NCI-H2227 treated with DMSO at 0.1 percent for 48 hours (cell line): Measurements from ENCODE around the gene E2F1.

Source experiments
- DNase-seq: peaks from one replicate; lab custom pipeline; 2025; lab: John Stamatoyannopoulos, UW

The E2F1 gene, protein sequence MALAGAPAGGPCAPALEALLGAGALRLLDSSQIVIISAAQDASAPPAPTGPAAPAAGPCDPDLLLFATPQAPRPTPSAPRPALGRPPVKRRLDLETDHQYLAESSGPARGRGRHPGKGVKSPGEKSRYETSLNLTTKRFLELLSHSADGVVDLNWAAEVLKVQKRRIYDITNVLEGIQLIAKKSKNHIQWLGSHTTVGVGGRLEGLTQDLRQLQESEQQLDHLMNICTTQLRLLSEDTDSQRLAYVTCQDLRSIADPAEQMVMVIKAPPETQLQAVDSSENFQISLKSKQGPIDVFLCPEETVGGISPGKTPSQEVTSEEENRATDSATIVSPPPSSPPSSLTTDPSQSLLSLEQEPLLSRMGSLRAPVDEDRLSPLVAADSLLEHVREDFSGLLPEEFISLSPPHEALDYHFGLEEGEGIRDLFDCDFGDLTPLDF

DNA sequence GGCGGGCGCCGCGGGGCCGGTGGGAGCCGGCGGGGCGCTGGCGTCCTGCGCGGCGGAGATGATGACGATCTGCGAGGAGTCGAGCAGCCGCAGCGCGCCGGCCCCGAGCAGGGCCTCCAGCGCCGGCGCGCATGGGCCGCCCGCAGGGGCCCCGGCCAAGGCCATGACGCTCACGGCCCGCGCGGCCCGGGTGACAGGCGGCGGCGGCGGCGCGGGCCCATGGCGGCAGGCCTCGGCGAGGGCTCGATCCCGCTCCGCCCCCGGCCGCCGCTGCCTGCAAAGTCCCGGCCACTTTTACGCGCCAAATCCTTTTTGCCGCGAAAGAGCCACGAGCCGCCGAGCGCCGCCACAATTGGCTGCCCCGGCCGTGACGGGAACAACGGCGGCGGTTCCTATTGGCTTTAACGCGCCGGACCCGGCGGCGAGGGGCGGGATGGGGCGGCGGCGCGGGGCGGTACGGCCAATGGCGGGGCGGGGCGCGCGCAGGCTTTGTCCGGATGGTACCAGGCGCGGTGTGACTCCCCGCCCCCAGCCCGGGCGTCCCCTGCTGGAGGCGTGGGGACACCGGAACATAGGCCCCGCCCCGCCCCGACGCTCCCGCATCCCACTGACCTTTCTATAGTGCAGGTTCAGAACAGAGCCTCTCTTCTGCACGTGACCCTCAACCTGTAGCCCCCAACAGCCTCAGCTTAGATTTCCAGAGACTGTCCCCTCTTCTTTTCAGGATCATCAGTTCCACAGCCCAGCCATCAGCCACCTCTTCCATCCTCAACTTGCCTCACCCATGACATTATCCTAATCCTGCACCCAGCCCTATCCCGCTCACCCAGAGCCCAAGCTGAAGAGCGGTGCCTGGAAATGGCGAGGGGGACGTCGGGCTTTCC, at the start of gene E2F1:
Gene E2F1 (minus strand): TSS at position 286 of the 884 bp plus-strand sequence. CDS start 121 bp downstream, at position 165.
- peak; percentile 96 for DNase-seq

DNA sequence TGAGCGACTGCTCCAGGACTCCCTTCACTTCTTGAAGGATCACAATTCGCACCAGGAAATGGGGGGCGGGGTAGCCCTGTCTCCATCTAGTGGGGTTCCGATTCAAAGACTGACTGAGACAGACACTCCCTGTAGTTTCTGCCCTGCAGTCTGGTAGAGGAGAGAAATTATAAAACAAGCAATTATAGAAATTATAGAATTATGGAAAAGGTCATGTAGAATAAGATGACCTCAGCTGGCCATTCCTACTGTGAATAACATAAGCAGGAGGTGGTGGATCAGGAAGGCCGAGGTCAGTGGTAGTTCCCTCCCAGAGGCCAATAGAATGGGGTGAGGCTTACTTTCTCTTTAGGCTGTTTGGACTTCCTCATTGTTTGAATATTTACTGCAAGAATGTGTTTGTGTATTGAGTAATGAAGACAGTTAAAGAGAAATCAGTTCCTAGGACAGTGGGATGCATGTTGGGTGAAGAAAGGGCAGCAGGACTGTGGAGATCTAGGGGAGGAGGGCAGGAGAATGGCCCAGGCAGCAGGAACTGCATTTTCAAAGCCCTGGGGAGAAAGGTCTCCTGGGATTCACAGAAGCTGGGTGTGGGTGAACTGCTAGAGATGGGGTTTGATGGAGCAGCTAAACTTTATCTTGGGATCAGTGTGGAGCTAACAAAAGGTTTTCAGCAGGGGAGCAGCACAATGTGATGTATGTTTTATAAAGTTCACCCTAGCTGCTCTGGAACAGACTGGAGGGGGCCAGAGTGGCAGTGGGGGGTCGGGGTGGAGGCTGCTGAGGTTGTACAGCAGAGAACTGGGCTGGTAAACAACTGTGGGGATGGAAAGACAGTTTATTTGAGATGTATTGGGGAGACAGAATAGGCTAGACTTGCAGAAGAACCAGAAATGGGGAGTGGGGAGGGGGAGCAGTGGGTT, 47.7 kb upstream of the E2F1 start:
- DNase-seq: no peak

- peak; percentile 97 for DNase-seq
Measured at GRCh38 chr20:33732166-33732970, 46.2 kb upstream of the E2F1 start.

- DNase-seq: peak; percentile 97
Measured at GRCh38 chr20:33731693-33732165, 45.5 kb upstream of the E2F1 start, which contains the start of gene ZNF341. TSS of gene ZNF341 (plus strand) at chr20:33731996. CDS start at chr20:33732022, 26 bp downstream.

DNA sequence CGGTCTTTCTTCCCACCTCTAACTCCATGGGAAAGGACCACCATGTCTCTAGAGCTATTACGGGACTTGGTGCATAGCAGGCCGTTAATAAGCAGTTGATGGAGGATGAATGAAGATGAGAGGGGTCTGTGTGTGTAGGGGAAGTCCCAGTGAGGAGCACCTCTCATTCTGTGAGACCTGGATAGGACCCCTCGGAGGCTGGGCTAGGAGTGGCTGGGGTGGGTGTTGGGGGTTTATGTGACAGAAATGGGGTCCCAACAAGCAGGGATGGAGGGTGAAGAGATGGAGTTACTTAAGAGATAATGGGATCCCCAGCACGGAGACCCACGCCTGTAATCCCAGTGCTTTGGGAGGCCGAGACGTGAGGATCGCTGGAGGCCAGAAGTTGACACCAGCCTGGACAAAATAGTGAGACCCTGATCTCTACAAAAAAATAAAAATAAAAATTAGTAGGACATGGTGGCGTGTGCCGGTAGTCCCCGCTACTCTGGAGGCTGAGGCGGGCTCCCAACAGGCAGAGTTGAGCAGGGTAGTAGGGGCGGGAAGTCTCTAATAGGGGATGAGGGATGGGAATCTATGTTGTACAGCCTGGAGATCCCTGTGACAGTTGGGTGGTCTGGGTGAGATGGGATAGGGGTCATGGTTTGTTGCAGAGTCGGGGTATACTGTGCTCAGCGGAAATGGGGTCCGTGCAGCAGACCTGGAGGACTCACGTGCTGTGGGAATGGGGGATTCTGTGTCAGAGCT, 44.9 kb upstream of the E2F1 start:
- DNase-seq: no peak

DNA sequence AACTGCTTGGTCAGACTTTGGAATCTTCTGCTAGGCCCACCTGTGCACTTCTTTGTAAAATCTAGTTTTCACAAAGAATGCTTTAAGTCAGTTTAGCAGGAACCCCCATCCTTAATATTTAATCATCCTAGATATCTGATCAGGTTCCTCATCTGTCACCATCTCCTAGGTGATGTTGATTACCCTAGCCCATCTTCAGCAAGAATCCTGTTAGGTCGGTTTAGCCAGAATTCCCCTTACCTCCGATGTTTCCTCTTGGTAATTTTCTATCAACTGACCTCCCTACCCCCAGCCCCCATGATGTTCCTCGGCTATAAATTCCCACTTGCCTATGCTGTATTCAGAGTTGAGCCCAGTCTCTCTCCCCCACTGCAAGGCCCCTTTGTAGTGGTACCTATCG, 42.9 kb upstream of the E2F1 start:
- DNase-seq: no peak

GRCh38 chr20:33728463-33728862, 42.3 kb upstream of the E2F1 start:
- no peak for DNase-seq

- DNase-seq: no peak
Measured at GRCh38 chr20:33727806-33728205, 41.6 kb upstream of the E2F1 start.

DNA sequence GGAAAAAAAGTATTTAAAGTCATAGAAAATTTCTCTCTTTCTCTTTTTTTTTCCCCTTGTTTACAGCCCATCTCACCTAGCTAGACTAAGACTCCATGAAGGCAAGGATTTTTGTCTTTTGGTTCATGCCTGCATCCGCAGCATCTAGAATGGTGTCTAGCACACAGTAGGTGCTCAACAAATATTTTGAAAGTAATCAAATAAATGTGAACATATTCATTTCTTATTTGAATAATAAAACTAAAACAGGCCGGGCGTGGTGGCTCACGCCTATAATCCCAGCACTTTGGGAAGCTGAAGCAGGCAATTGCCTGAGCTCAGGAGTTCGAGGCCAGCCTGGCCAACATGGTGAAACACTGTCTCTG, 40.9 kb upstream of the E2F1 start:
- DNase-seq: no peak

DNA sequence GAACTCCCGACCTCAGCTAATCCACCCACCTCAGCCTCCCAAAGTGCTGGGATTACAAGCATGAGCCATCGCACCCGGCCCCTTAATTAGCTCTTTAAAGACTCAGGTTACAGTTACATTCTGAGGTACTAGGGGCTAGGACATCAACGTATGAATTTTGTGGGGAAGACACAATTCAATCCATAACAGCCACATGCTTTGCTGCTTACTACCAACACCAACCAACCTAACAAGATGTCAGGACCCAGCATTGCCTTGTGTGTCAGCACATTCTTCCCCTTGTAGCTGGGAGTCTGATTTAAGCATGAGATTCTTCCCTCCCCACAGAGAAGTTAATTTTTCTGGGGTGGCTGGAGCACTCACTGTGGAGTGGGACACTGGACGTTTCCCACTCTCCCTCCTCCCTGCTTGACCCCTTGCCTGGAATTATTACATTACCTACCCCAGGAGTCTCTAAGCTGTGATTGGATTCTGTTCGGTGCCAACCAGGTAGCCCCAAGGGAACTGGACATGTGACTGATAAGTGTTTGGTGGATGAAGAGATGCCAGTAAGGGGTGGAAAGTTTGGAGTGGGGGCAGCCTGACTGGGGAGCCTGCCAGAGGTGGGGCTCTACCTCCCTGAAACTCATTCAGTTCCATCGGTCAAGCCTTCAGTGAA, 39.6 kb upstream of the E2F1 start:
- DNase-seq: no peak

- no peak for DNase-seq
Measured at GRCh38 chr20:33724439-33725094, 38.4 kb upstream of the E2F1 start.

- DNase-seq: no peak
Measured at GRCh38 chr20:33721391-33722140, 35.4 kb upstream of the E2F1 start.

DNA sequence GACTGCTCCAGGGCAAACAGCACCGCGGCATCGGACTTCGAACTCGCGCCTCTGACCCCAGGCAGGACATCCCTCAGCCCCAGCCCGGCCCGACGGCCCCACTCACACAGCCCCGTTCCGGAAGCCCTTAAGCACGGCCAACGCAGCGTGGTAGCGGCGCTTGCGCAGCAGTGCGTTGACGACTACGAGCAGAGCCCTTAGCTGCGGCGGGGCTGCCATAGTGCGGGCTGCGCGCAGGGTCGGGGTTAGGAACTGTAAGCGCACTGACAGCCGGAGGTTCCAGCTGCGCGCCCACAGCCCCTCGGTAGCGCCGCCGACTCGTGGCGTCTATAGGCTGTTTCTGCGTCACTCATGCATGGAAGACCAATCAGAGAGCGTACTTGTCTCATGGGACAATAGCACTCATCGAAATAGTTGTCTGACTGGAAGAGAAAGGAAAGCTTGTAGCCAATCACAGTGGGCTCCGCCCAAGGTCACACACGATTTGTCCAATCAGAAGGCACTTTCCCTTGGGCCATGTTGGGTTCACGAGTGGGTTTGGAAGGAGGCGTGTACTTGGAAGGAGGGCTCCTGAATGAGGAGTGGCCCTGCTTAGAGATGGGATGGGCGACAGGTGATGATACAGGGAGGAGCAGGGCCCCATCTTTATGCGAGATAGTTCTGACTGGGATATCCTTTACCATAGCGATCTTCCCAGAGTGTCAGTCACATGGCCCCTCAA, 34.0 kb upstream of the E2F1 start, which contains the start of gene PXMP4:
Gene PXMP4 (minus strand): TSS at position 322 of the 721 bp plus-strand sequence. CDS start 103 bp downstream, at position 219.
- DNase-seq: peak; percentile 98

DNA sequence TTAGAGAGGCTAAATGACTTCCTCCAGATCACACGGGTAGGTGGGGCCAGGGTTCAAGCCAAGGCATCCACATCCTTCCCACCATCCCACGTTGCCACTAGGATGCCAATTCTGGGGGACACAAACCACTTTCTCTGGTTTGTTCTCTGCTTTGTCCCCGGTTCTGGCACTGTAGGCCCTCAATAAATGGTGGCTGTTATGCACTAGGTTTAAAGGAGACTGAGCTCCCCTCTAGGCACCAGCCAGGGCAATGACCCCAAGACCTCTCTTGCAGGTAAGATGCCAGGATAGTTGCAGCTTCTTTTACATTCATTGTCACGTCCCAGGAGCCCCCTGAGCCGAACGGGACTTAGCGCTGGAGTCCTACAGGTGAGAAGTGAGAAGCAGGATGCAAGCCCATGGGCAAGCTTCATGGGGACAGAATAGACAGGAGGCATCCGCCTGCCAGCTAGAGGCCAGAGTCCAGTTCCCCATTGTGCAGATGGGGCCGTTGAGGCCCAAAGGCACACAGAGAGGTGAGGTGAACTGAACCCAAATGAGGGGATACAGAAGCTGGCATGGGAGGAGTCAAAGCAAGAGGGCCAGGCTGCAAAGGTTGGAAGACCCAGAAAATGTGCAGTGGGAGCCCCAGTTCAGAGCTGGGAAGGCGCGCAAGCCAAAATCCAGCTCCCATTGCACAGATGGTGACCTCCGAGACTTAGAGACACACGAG, 33.2 kb upstream of the E2F1 start:
- DNase-seq: no peak

DNA sequence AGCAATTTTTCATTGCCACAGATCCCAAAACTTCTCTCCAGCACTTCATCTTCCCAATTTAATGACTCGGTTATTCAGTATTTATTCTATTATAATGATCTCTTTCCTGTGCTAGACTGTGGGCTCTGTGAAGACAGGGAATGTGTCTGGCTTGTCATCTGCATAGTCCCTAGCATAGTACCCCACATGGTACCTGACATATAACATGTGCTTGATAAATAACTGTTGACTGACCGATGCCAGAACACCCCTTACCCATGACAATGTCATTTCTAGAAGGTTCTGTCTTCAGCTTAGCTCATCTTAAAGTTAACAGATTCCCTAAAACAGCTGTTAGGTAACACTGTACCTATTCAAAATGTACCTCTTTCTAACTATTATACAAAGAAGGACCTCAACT, 30.3 kb upstream of the E2F1 start:
- DNase-seq: no peak

DNA sequence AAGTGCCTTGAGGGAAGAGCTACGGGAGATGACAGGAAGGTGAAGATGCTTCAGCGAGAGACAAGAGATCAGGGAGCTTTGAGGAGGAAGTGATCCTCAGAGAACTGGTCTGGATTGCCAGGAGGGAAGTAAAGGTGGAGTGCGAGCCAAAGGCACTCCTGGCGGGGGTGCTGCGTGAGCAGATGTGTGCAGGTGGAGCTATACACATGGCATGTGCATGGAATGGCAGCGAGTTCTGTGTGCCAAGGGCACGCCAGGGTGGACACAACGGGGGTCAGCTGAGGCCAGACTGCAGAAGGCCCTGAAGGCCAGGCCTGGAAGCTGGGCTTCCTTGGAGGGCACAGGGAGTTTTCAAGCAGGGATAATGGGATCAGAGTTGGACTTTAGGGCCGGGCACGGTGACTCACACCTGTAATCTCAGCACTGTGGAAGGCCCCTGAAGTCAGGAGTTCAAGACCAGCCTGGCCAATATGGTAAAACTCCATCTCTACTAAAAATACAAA, 27.7 kb upstream of the E2F1 start:
- DNase-seq: no peak

GRCh38 chr20:33711446-33711738, 25.2 kb upstream of the E2F1 start:
- DNase-seq: no peak
